Lower leg skin (tissue), 4 donors: Measurements from ENCODE around the gene FIBCD1. TPM values are rescaled to one million over a fixed set of nuclear protein-coding genes. Genes with fewer than 3 reads are reported as not detected.

Experiments used
- DNase-seq, 2 donors: peaks; one replicate each; pipeline ENCODE4 v3.0.0-alpha.2; 2019; ENCODE audit warnings: low spot score in 2 of 2
- H3K4me3 ChIP-seq: fragments of 200-600 bp; sonication (generic); 2 replicates; pipeline ENCODE4 v1.5.1; 2017; ENCODE audit warnings: mild to moderate bottlenecking, low read depth; ENCODE audit not compliant: poor library complexity, severe bottlenecking
- POLR2A ChIP-seq, 2 donors: fragments of 450-650 bp; IDR thresholded peaks; one replicate each; pipeline ENCODE4 v1.6.1; 2016 to 2017; ENCODE audit warnings: antibody characterized with exemption in 2 of 2, mild to moderate bottlenecking in 1 of 2, moderate library complexity in 1 of 2
- WGBS, 2 donors: methylation state at CpG; one replicate each; pipeline ENCODE4 v1.1.5; 2018; 5-methylcytosine and 5-hydroxymethylcytosine counted together
- intact Hi-C: fragments of 100-400 bp; cut with DNase I; formaldehyde crosslinking; loops from one replicate; pipeline ENCODE4 v1.15.0; 2023; ENCODE audit warnings: low total_unique reads
- total RNA-seq, 4 donors: library from RNA; depleted of rRNA; stranded (reverse); fragments of >200 nt; gene quantifications; one replicate each; pipeline ENCODE4 v1.1.0, GENCODE V29; 2016
- TF ChIP-seq, protein P1 (sequence below), 3 donors: fragments of 450-650 bp; IDR thresholded peaks; one replicate each; pipeline ENCODE4 v1.5.1; 2016; ENCODE audit warnings: antibody characterized with exemption in 3 of 3, mild to moderate bottlenecking in 3 of 3, moderate library complexity in 2 of 3

The FIBCD1 gene
- total RNA-seq, 4 donors from 2014 or later, result 0.17 to 0.42 TPM; not detected in 2

DNA sequence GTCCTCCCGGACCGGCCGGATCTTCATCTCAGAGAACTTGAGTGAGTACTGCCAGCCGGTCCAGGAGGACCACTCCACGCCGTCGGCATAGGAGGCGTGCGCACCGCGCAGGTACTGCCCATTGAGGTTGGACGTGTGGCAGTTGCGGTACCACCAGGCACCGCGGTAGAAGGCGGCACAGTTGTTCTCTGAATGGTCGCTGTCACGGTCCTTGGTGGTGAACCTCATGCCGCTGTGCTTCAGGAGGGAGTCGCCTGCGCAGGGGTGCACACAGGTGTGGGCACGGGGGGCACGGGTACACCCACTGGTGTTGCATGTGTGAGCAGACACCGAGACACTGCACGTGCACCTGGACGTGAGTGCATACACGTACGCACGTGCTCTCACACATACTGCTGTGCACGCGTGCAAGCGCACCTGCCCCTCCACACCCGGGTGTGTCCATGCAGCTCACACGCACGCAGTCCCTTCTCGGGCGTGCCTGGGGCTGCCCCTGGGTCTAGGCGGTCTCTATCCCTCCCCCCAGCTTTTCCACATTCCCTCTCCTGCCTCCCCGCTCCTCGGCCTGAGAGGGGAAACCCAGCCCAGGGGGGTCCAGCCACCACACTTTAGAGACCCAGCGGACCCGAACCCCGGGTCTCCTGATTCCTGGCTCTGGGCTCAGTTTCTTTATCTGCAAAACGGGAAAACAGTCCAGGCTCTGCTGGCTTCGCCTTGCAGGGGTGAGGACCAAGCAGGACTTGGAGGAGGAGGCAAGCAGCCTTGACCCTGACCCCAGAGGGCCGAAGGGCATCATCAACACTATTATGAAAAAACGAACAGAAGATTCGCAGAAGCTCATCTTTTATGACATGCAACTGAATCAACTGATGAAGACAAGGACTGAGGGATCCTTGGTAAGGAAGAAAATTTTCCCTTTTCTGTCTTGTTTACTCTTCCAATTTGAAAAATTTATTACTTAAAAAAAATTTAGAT is 34.7 kb downstream of the FIBCD1 start:
- DNase-seq, result no peak
- no peak overlapping the region for H3K4me3 ChIP-seq
- WGBS, 2 donors, result 72 to 78% methylated on average over 34 to 46 of the region's 48 CpGs
- TF ChIP-seq, protein P1, sequence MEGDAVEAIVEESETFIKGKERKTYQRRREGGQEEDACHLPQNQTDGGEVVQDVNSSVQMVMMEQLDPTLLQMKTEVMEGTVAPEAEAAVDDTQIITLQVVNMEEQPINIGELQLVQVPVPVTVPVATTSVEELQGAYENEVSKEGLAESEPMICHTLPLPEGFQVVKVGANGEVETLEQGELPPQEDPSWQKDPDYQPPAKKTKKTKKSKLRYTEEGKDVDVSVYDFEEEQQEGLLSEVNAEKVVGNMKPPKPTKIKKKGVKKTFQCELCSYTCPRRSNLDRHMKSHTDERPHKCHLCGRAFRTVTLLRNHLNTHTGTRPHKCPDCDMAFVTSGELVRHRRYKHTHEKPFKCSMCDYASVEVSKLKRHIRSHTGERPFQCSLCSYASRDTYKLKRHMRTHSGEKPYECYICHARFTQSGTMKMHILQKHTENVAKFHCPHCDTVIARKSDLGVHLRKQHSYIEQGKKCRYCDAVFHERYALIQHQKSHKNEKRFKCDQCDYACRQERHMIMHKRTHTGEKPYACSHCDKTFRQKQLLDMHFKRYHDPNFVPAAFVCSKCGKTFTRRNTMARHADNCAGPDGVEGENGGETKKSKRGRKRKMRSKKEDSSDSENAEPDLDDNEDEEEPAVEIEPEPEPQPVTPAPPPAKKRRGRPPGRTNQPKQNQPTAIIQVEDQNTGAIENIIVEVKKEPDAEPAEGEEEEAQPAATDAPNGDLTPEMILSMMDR (IDR thresholded peaks at IDR 0.05), result no peak
- TF ChIP-seq POLR2A (IDR thresholded peaks at IDR 0.05), result no peak
- intact Hi-C loops, result no loop called here

GRCh38 chr9:130903194-130904069 is 35.6 kb downstream of the FIBCD1 start:
- TF ChIP-seq POLR2A (IDR thresholded peaks at IDR 0.05), result no peak
- TF ChIP-seq, protein P1 (IDR thresholded peaks at IDR 0.05), result no peak
- 56 to 69% methylated on average over 22 to 25 of the region's 25 CpGs for WGBS, 2 donors

DNA sequence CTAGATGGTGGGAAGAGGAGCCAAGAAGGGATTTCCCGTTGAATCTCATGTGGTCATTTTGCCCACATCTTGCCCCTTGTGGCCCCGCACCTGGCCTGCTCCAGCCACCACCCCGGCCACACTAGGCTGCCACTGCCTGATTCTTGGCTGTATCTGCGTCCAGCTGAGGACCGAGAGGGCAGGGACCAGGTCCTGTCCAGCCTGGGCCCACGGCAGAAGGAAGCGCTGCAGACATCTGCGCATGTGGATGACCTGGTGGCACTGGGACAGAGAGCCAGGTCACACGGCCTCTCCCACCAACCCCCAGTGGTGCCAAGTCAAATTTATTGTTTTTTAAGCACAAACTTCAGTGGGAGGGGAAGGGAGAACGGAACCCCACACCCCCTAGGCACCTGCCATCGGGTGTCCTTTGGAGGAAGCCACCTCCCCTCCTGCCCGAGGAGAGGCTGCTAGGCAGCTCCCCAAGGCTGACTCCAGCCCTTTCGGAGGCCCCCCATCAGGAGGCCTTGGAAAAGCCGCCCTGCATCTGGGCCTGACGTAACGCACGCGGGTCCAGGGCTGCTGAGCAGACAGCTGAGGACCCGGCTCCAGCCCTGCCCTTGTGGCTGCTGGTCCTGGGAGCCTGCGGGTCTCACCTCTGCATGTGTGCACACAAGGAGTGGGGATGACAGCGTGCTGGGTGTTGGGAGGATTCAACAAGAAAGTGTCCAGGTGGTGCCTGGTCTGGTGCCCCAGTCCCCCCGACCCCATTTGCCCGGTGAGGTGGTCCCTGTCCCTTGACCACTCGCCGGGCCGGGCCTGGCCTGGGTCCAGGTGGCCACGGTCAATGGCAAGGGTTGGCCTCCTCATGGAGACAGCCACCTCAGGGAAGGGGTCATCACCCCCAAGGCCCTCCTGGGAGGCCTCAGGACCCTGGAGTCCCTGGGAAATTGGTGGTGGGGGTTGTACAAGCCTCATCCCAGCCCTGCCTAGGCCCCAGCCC is 36.6 kb downstream of the FIBCD1 start:
- 64 to 74% methylated on average over 14 to 27 of the region's 27 CpGs for WGBS, 2 donors

More at GRCh38 chr9:130903194-130904069, 35.6 kb downstream of the FIBCD1 start:
- intact Hi-C loops, result no loop called here
- no peak for DNase-seq
- H3K4me3 ChIP-seq, result no peak overlapping the region

GRCh38 chr9:130901498-130902203 is 37.4 kb downstream of the FIBCD1 start:
- intact Hi-C loops, result no loop called here
- WGBS, 2 donors, result 53 to 58% methylated on average over 10 to 17 of the region's 17 CpGs
- DNase-seq, result no peak
- TF ChIP-seq, protein P1 (IDR thresholded peaks at IDR 0.05), result no peak
- no peak for TF ChIP-seq POLR2A (IDR thresholded peaks at IDR 0.05)
- no peak overlapping the region for H3K4me3 ChIP-seq

More for the DNA sequence above, 36.6 kb downstream of the FIBCD1 start:
- TF ChIP-seq POLR2A (IDR thresholded peaks at IDR 0.05), result no peak
- TF ChIP-seq, protein P1 (IDR thresholded peaks at IDR 0.05), result no peak
- intact Hi-C loops, result no loop called here
- DNase-seq, result no peak
- no peak overlapping the region for H3K4me3 ChIP-seq
